HEK293 (cell line): ENCODE measurements around the gene RECK.

Source experiments
- ATF2 ChIP-seq: fragments of 450-650 bp; formaldehyde crosslinking; IDR thresholded peaks from 2 replicates; pipeline ENCODE4 v1.5.1; 2016; ENCODE audit warnings: missing biosample characterization, missing genetic modification characterization, low read depth
- CTCF ChIP-seq: fragments of 450-650 bp; formaldehyde crosslinking; IDR thresholded peaks from 2 replicates; pipeline ENCODE4 v1.5.1; 2016; ENCODE audit warnings: missing biosample characterization, missing genetic modification characterization
- KLF16 ChIP-seq: fragments of 450-650 bp; formaldehyde crosslinking; IDR thresholded peaks from 2 replicates; pipeline ENCODE4 v1.5.1; 2017; ENCODE audit warnings: missing biosample characterization, missing genetic modification characterization
- KLF7 ChIP-seq: fragments of 450-650 bp; formaldehyde crosslinking; IDR thresholded peaks from 2 replicates; pipeline ENCODE4 v1.5.1; 2016; ENCODE audit warnings: missing biosample characterization, missing genetic modification characterization, borderline replicate concordance
- MYNN ChIP-seq: fragments of 450-650 bp; formaldehyde crosslinking; IDR thresholded peaks from 2 replicates; pipeline ENCODE4 v1.5.1; 2016; ENCODE audit warnings: missing biosample characterization, missing genetic modification characterization, borderline replicate concordance
- ZNF514 ChIP-seq: fragments of 450-650 bp; formaldehyde crosslinking; IDR thresholded peaks from 2 replicates; pipeline ENCODE4 v1.5.1; 2016; ENCODE audit warnings: missing biosample characterization, missing genetic modification characterization
- TF ChIP-seq, protein P1 (sequence below): fragments of 450-650 bp; formaldehyde crosslinking; IDR thresholded peaks from 2 replicates; pipeline ENCODE4 v1.5.1; 2016; ENCODE audit warnings: missing biosample characterization, missing genetic modification characterization

DNA sequence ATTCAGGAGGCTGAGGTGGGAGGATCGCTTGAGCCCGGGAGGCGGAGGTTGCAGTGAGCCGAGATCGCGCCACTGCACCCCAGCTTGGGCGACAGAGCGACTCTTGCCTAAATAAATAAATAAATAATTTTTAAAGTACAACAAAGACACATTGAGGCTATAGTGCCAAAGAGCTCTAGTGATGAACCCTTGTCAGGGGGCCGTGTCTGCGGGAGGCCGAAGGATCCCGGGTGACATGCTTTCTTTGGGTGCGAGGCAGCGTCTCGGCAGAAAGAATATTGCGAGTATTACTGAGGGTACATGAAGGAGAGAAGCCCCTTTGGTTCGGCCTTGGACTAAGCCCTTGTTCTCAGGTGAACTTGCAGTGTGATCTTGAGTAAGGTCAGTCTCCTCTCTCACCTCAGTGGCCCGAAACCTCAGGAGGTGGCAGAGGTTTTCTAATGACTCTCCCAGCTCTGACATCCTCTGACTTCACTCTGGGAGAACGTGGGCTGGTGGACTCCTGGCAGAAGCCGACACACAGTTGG is 397 bp upstream of the RECK start:
- no peak for TF ChIP-seq KLF16 (tag by site-specific recombination)
- no peak for TF ChIP-seq CTCF
- TF ChIP-seq MYNN, result no peak
- TF ChIP-seq ZNF514, result no peak
- TF ChIP-seq KLF7 (tag by site-specific recombination), result no peak
- TF ChIP-seq, protein P1, sequence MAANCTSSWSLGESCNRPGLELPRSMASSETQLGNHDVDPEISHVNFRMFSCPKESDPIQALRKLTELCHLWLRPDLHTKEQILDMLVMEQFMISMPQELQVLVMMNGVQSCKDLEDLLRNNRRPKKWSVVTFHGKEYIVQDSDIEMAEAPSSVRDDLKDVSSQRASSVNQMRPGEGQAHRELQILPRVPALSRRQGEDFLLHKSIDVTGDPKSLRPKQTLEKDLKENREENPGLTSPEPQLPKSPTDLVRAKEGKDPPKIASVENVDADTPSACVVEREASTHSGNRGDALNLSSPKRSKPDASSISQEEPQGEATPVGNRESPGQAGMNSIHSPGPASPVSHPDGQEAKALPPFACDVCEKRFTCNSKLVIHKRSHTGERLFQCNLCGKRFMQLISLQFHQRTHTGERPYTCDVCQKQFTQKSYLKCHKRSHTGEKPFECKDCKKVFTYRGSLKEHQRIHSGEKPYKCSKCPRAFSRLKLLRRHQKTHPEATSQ, result no peak
- TF ChIP-seq ATF2 (tag by site-specific recombination), result no peak
